OCI-LY7 (cell line): ENCODE measurements around the gene FOXD2.

ENCODE experiments used
- CTCF ChIP-seq: fragments of 200-600 bp; sonication (generic); conservative IDR thresholded peaks from 2 replicates; pipeline ENCODE4 v1.5.1; 2014; ENCODE audit warnings: mild to moderate bottlenecking, antibody characterized with exemption, low read length, moderate library complexity, mixed read lengths
- EZH2phosphoT487 ChIP-seq: fragments of 200-600 bp; sonication (generic); IDR thresholded peaks from 2 replicates; pipeline ENCODE4 v1.6.1; 2018; ENCODE audit warnings: low read depth, borderline replicate concordance, mild to moderate bottlenecking, mixed run types, antibody characterized with exemption, low read length, moderate library complexity, mixed read lengths

DNA sequence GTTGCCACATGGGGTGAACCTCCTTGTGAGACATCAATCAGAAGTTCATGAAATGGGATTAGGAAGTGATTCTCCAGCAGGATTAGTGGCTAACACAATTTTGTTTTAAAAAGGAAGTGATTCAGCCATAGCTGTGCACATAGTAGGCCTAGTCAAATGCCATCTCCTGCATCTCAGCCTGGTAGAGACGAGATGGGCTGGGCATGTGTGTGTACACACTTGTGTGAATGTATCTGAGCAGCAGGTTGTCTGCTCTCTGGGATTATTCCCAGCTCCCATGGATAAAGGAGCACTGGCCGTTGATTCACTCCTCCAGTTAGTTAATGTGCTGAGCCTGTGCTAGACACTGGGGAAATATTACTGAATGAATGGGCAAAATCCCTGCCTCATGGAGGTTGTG is 19.7 kb upstream of the FOXD2 start:
- TF ChIP-seq CTCF (no peak), EZH2phosphoT487 (no peak)
